GM10248 (cell line): ENCODE measurements around the gene TTC23.

ENCODE experiments used
- CTCF ChIA-PET: fragments of 300-600 bp; sonication (Branson Sonifier 250); formaldehyde crosslinking; extraction: SDS; loops from one replicate; lab custom pipeline; 2021; ENCODE audit warnings: antibody characterized with exemption; lab: Yijun Ruan, JAX
- POLR2A ChIA-PET: fragments of 350-650 bp; sonication (Branson Sonifier 250); formaldehyde crosslinking; extraction: SDS; loops from one replicate; lab custom pipeline; 2020; ENCODE audit warnings: antibody characterized with exemption; lab: Yijun Ruan, JAX
- DNase-seq: peaks from one replicate; pipeline ENCODE4 v3.0.0; 2012; ENCODE audit errors: extremely low spot score
- TF ChIP-seq, protein P1 (sequence below): IDR thresholded peaks from 2 replicates; pipeline ENCODE4 v1.5.1; 2012; ENCODE audit warnings: mild to moderate bottlenecking, low read depth; ENCODE audit errors: extremely low read depth, missing control alignments, control extremely low read depth

Gene TTC23

DNA sequence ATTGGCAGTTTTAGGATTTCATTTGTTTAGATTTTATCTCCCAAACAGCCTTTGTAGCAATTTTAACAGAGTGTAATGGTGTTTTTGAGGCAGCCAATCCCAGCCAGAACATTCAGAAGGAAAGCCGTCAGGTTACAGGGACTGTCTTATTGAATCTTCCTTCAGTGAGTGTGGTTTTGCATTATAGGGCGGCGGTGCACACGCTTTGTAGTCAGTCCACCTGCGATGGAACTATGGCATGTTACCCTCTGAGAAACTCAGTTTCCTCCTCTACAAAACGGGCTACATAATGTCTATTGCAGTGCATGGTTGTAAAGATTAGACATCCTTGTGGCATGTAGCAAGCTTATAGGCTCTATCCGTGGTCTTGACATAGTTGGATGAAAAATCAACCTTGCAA is 2.9 kb upstream of the TTC23 start:
- POLR2A ChIA-PET, result interaction anchor here (1.5 kb wide), 1 partner anchor 481 kb away, joined by 5 read pairs; the partner anchor contains the start of gene LYSMD4
- no peak for DNase-seq
- TF ChIP-seq, protein P1, sequence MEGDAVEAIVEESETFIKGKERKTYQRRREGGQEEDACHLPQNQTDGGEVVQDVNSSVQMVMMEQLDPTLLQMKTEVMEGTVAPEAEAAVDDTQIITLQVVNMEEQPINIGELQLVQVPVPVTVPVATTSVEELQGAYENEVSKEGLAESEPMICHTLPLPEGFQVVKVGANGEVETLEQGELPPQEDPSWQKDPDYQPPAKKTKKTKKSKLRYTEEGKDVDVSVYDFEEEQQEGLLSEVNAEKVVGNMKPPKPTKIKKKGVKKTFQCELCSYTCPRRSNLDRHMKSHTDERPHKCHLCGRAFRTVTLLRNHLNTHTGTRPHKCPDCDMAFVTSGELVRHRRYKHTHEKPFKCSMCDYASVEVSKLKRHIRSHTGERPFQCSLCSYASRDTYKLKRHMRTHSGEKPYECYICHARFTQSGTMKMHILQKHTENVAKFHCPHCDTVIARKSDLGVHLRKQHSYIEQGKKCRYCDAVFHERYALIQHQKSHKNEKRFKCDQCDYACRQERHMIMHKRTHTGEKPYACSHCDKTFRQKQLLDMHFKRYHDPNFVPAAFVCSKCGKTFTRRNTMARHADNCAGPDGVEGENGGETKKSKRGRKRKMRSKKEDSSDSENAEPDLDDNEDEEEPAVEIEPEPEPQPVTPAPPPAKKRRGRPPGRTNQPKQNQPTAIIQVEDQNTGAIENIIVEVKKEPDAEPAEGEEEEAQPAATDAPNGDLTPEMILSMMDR, result no peak
- CTCF ChIA-PET, result interaction anchor here (1.5 to 2.5 kb wide), 4 partner anchors 20 to 504 kb away, joined by 3 to 12 read pairs (median 8); no protein-coding TSS in a partner anchor

DNA sequence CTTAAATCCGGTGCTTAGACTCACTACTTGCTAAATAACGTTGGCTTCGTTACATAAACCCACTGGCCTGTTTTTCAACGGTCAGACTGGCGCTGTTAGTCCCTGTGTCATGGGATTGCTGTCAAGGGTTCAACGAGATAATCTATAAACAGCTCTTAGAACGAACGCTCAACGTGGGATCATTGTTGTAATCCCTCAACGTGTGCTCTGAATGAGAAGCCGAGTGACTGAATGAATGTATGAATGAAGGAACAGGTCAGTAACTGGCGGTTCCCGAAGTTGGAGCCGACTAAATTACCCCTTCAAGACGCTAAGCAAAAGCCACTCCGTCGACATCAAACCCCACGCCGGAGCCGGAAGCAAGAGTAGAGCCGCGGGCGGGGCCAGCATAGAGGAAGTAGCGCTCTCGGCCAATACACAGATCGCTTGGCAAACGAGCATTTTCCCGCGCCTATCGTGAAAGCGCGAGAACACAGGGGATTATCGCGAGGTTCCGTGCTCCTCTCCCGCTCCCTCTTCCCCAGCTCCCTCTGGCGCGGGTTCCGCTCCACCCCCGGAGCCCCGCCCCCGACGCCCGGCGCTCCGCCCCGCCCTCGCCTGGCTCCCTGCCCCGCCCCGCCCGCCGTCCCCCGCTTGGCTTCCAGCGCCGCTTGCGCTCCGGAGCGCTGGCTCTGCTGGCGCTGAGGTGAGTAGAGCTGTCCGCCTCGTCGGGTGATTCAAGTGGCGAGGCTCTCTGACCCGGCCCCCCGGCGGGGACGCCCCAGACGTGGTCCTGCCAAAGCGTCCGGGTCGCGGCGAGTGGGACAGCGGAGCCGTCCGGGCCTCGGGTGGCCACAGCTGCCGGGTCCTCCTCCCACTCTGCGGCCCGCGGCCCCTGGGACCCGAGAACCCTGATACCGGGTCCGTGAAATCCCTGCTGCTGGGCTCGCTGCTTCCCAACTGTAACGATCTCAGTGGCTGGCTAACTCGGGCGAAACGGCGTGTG is 1.8 kb upstream of the TTC23 start, which contains the start of gene LRRC28:
Gene LRRC28 (plus strand): TSS at position 625 of the 985 bp plus-strand sequence. CDS start 4,477 bp downstream, outside the sequence.
- CTCF ChIA-PET, result interaction anchor here (1.5 to 2.5 kb wide), 4 partner anchors 22 to 505 kb away, joined by 3 to 12 read pairs (median 8); no protein-coding TSS in a partner anchor
- TF ChIP-seq, protein P1, result no peak
- peak; percentile 96 for DNase-seq
- POLR2A ChIA-PET, result interaction anchor here (0.6 to 1.5 kb wide), 2 partner anchors 36 to 482 kb away, joined by 3 to 5 read pairs; partner anchors contain the start of gene LYSMD4

DNA sequence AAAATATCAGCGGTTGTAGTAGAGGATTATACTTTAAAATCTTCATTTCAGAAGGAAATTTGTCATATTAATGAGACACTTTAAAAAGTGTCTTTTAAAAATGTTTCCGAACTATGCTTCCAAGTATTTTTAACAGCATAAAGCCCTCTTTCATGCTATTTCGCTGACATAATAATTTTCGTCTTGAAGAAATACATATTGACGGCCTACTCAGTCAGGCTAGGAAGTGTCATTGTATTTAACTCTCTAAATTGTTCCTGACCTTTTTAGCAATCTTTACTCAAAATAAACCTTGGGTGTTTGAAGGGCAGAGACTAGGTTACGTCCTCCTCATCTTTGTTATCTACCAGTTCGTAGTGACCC is 1.1 kb upstream of the TTC23 start:
- POLR2A ChIA-PET, result no interaction called here

DNA sequence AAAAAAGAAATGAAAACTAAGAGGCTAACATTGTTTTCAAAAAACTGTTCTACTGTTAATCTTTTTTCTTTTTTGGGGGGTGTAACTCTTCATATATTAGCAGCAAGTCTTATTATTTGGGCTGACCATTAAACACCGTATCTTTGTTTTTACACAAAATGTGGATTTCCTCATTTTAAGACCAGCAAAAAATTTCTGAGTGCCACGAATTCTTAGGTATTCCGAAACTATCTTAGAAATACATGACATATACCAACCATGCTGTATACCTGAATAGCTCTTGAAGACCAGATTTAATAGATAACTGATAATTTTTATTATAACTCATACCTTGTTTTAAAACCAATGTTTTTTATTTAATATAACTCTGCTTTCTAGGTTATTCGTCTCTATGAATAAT is 620 bp upstream of the TTC23 start:
- TF ChIP-seq, protein P1, result no peak
- ChIA-PET POLR2A (no interaction called here), CTCF (interaction anchor here (2.5 kb wide), 1 partner anchor 454 kb away, joined by 12 read pairs; no protein-coding TSS in a partner anchor)
- DNase-seq, result no peak

More for the DNA sequence above, 1.1 kb upstream of the TTC23 start:
- TF ChIP-seq, protein P1, result no peak
- CTCF ChIA-PET, result interaction anchor here (2.1 to 2.5 kb wide), 2 partner anchors 22 to 454 kb away, joined by 11 to 12 read pairs; no protein-coding TSS in a partner anchor
- no peak for DNase-seq

DNA sequence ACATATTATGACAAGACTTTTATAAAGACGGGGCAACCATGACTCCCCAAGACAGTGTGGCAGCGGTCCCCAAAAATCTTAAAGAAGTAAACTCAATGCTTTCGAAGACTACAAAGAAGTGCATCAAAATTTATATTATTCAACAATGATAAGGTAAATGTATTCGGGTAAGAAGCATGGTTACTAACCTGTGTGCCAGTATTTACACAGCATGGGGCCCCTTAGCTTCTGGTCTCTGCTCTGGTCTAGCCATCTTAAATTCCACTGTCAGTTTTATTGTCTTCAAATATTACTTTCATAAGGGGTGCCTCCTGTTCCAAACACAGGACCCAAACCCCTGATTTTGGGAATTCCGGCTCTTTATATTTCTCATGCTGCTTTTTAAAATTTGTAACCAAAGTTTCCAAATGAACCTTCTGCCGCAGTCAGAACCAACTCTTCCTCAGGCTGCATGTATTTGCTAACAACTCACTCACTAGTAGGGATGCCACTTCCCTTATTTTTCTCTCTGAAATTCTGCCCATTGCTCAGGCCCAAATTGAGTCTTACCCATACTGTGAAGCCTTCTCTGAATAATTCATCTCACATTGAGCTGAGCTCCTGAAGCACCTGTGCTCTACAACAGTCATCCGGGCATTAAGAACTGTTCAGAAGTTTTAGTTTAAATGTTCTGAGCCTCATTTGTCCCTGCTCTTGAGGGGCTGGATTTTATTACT is 1.2 kb downstream of the TTC23 start:
- ChIA-PET POLR2A (no interaction called here), CTCF (no interaction called here)
- DNase-seq, result no peak
- TF ChIP-seq, protein P1, result no peak

DNA sequence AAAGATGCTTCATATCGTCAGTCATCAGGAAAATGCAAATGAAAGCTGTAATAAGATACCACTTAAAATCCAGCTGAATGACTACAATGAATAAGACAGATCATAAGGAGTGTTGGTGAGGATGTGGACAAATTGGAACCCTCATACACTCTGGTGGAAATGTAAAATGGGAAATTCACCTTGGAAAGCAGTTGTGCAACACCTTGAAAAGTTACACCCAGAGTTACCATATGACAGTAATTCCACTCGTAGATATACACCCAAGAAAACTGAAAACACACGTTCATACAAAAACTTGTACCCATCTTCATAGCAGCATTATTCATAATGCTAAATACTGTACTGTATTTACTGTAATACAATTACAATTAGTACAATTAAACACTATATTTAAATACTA is 2.3 kb downstream of the TTC23 start:
- TF ChIP-seq, protein P1, result no peak
- ChIA-PET POLR2A (no interaction called here), CTCF (interaction anchor here (1.2 kb wide), 1 partner anchor 509 kb away, joined by 4 read pairs; no protein-coding TSS in a partner anchor)
- no peak for DNase-seq
